GM12892 (cell line): ENCODE results near the gene ACSL3.

Experiments used
- POLR2A ChIP-seq: IDR thresholded peaks from 2 replicates; pipeline ENCODE4 v1.6.1; 2011; ENCODE audit warnings: low read depth, low read length, control low read depth
- POLR2AphosphoS5 ChIP-seq: IDR thresholded peaks from 2 replicates; pipeline ENCODE4 v1.6.1; 2011; ENCODE audit warnings: low read depth, low read length, control low read depth

DNA sequence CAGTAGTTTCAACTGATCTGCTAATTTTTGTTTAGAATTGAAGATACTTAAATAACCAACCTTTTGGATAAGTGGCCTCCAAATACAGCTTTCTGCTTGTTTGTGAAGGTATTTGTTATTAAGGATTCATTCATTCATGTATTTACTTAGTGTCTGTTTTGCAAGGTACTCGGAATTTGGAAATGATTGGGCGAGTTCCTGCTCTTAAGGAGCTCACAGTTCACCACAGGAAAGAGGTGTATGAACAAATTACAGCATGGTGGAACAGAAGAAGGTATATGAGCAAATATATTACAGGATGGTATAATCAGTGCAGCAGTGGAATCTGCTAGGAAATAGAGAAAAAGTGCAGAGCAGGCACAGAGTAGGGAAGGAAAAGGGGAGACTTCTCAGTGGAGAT lies 4.5 kb downstream of the ACSL3 start:
- no peak for TF ChIP-seq POLR2AphosphoS5
- no peak for TF ChIP-seq POLR2A
